H1 (cell line): ENCODE data around the gene LHFPL3.

Source experiments
- GABPA ChIP-seq: IDR thresholded peaks from 2 replicates; pipeline ENCODE4 v1.6.1; 2011; ENCODE audit warnings: mild to moderate bottlenecking, low read length, moderate library complexity, borderline replicate concordance; ENCODE audit not compliant: insufficient read depth
- SP1 ChIP-seq: IDR thresholded peaks from 2 replicates; pipeline ENCODE4 v1.6.1; 2011; ENCODE audit warnings: low read depth, low read length

DNA sequence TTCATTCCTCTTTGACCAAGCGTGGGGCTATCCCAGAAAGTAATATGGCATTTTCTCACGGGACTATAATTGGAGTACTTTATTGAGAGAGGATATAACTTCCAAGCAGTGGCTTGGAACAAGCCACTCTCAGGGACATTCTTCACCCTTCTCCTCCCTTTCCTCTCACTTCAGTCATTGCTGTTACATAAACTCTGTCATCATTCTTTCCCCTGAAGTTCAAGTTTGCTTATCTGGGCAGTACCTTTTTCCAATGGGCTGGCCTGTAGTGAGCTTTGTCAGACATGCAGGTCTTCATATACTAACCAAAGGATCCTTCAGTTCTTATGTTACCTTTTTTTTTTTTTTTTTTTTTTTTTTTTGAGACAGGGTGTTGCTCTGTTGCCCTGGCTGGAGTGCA, 626.9 kb downstream of the LHFPL3 start:
- TF ChIP-seq SP1 (no peak), GABPA (no peak)
